Activated naive CD8-positive, alpha-beta T cell treated with anti-CD3 and anti-CD28 coated beads for 36 hours (primary cell): ENCODE results near the gene AKTIP. TPM values are rescaled to one million over a fixed set of nuclear protein-coding genes. Genes with fewer than 3 reads are reported as not detected.

Source experiments
- DNase-seq: peaks from one replicate; pipeline ENCODE4 v3.0.0; 2021
- H3K27ac Mint-ChIP-seq: one replicate; pipeline ENCODE4 v1.8.0; 2022; ENCODE audit warnings: mild to moderate bottlenecking, moderate library complexity, mixed read lengths
- H3K27me3 Mint-ChIP-seq: one replicate; pipeline ENCODE4 v1.8.0; 2022; ENCODE audit warnings: mild to moderate bottlenecking, mixed read lengths
- H3K36me3 Mint-ChIP-seq: one replicate; pipeline ENCODE4 v1.8.0; 2021; ENCODE audit warnings: mild to moderate bottlenecking, mixed read lengths
- H3K4me1 Mint-ChIP-seq: one replicate; pipeline ENCODE4 v1.8.0; 2021; ENCODE audit warnings: mixed read lengths
- H3K4me3 Mint-ChIP-seq: one replicate; pipeline ENCODE4 v1.8.0; 2022; ENCODE audit warnings: mild to moderate bottlenecking, moderate library complexity, mixed read lengths
- H3K9me3 Mint-ChIP-seq: one replicate; pipeline ENCODE4 v1.8.0; 2022; ENCODE audit warnings: mixed read lengths
- total RNA-seq, 2 experiments: library from RNA; stranded (reverse); gene quantifications; one replicate each; pipeline ENCODE4 v1.2.3, GENCODE V29; 2021

Gene AKTIP
- total RNA-seq, 2 experiments from 2014 or later = 26.6 to 27.1 TPM

- peaks cover 49% of the 10 kb centered on the region for H3K4me1 Mint-ChIP-seq
These were observed 26.1 kb downstream of the AKTIP start for GRCh38 chr16:53476867-53477266.

GRCh38 chr16:53465606-53466280 is 37.3 kb downstream of the AKTIP start:
- Mint-ChIP-seq H3K27me3 (no peaks in the 10 kb centered on the region), H3K36me3 (peaks cover 36% of the 10 kb centered on the region), H3K27ac (peak overlapping the region; percentile 76), H3K9me3 (no peaks in the 10 kb centered on the region), H3K4me3 (no peak overlapping the region), H3K4me1 (peaks cover 32% of the 10 kb centered on the region)
- no peak for DNase-seq

More at GRCh38 chr16:53476867-53477266, 26.1 kb downstream of the AKTIP start:
- peaks cover 12% of the 10 kb centered on the region for H3K9me3 Mint-ChIP-seq
- no peaks in the 10 kb centered on the region for H3K27me3 Mint-ChIP-seq
- peak overlapping the region; percentile 78 for H3K27ac Mint-ChIP-seq
- no peak overlapping the region for H3K4me3 Mint-ChIP-seq
- DNase-seq = no peak
- peaks cover 86% of the 10 kb centered on the region for H3K36me3 Mint-ChIP-seq

GRCh38 chr16:53458635-53459034 is 44.4 kb downstream of the AKTIP start:
- peaks cover 67% of the 10 kb centered on the region for H3K36me3 Mint-ChIP-seq
- H3K4me3 Mint-ChIP-seq = peak overlapping the region; percentile 62
- DNase-seq = no peak
- no peaks in the 10 kb centered on the region for H3K9me3 Mint-ChIP-seq
- no peaks in the 10 kb centered on the region for H3K27me3 Mint-ChIP-seq
- H3K4me1 Mint-ChIP-seq = peaks cover 80% of the 10 kb centered on the region
- H3K27ac Mint-ChIP-seq = peak overlapping the region; percentile 79

- H3K9me3 Mint-ChIP-seq = no peaks in the 10 kb centered on the region
- peak overlapping the region; percentile 73 for H3K4me3 Mint-ChIP-seq
- DNase-seq = peak; percentile 69
- no peaks in the 10 kb centered on the region for H3K27me3 Mint-ChIP-seq
- peaks cover 78% of the 10 kb centered on the region for H3K4me1 Mint-ChIP-seq
- H3K36me3 Mint-ChIP-seq = peaks cover 65% of the 10 kb centered on the region
- H3K27ac Mint-ChIP-seq = peak overlapping the region; percentile 85
These were observed 45.3 kb downstream of the AKTIP start for GRCh38 chr16:53457670-53458069.

- H3K4me3 Mint-ChIP-seq = peak overlapping the region; percentile 73
These were observed 46.4 kb downstream of the AKTIP start for GRCh38 chr16:53456625-53457024.

GRCh38 chr16:53453928-53454327 is 49.1 kb downstream of the AKTIP start:
- peak overlapping the region; percentile 79 for H3K27ac Mint-ChIP-seq
- DNase-seq = no peak
- H3K36me3 Mint-ChIP-seq = peaks cover 41% of the 10 kb centered on the region
- H3K9me3 Mint-ChIP-seq = no peaks in the 10 kb centered on the region
- H3K4me3 Mint-ChIP-seq = peak overlapping the region; percentile 47
- no peaks in the 10 kb centered on the region for H3K27me3 Mint-ChIP-seq
- H3K4me1 Mint-ChIP-seq = peaks cover 72% of the 10 kb centered on the region

More at GRCh38 chr16:53456625-53457024, 46.4 kb downstream of the AKTIP start:
- Mint-ChIP-seq H3K9me3 (no peaks in the 10 kb centered on the region), H3K27me3 (no peaks in the 10 kb centered on the region), H3K4me1 (peaks cover 79% of the 10 kb centered on the region), H3K36me3 (peaks cover 60% of the 10 kb centered on the region), H3K27ac (peak overlapping the region; percentile 85)
- DNase-seq = no peak

- peaks cover 28% of the 10 kb centered on the region for H3K36me3 Mint-ChIP-seq
- no peaks in the 10 kb centered on the region for H3K9me3 Mint-ChIP-seq
- H3K4me1 Mint-ChIP-seq = peaks cover 54% of the 10 kb centered on the region
- H3K27me3 Mint-ChIP-seq = no peaks in the 10 kb centered on the region
- H3K4me3 Mint-ChIP-seq = peak overlapping the region; percentile 40
- H3K27ac Mint-ChIP-seq = peak overlapping the region; percentile 78
- no peak for DNase-seq
These were observed 53.0 kb downstream of the AKTIP start for GRCh38 chr16:53449816-53450517.

GRCh38 chr16:53446090-53446489 is 56.9 kb downstream of the AKTIP start:
- H3K4me1 Mint-ChIP-seq = peaks cover 37% of the 10 kb centered on the region

GRCh38 chr16:53445534-53445933 is 57.5 kb downstream of the AKTIP start:
- Mint-ChIP-seq H3K36me3 (peaks cover 50% of the 10 kb centered on the region), H3K4me1 (peaks cover 38% of the 10 kb centered on the region), H3K4me3 (peak overlapping the region; percentile 0), H3K27ac (peak overlapping the region; percentile 80), H3K27me3 (no peaks in the 10 kb centered on the region), H3K9me3 (no peaks in the 10 kb centered on the region)
- DNase-seq = no peak

More at GRCh38 chr16:53446090-53446489, 56.9 kb downstream of the AKTIP start:
- H3K4me3 Mint-ChIP-seq = no peak overlapping the region
- H3K9me3 Mint-ChIP-seq = no peaks in the 10 kb centered on the region
- DNase-seq = no peak
- no peaks in the 10 kb centered on the region for H3K27me3 Mint-ChIP-seq
- H3K27ac Mint-ChIP-seq = peak overlapping the region; percentile 80
- peaks cover 46% of the 10 kb centered on the region for H3K36me3 Mint-ChIP-seq

Other genes starting within 250 kb of the AKTIP start
- gene RBL2, start 68.7 kb downstream of the AKTIP start, total RNA-seq = 10 to 100 TPM; 48.3 to 49.2 TPM
- gene RPGRIP1L, start 200.7 kb upstream of the AKTIP start, total RNA-seq = 1 to 10 TPM; 7.1 to 8.4 TPM
- 10 to 100 TPM; 51.1 to 52.7 TPM for gene FTO, start 200.9 kb upstream of the AKTIP start, total RNA-seq